Keratinocyte (primary cell): Measurements from ENCODE around the gene HCAR2.
"Not testable (repeated sequence)": the region's sequence is repeated elsewhere in the genome, so short reads cannot be mapped to it uniquely, and the experiment has no call there.

Experiments
- CTCF ChIP-seq, 3 experiments: IDR thresholded peaks in 1 of 3; conservative IDR thresholded peaks in 1 of 3; optimal IDR thresholded peaks in 1 of 3; 2 replicates in 2 of 3; 3 replicates in 1 of 3; pipeline versions ENCODE3 to v1.5.1; 2011; ENCODE audit warnings: low read length in 3 of 3, mild to moderate bottlenecking in 3 of 3, moderate library complexity in 2 of 3, control low read depth in 1 of 3, inconsistent platforms in 1 of 3; ENCODE audit not compliant: insufficient read depth in 2 of 3; ENCODE audit errors: extremely low read depth in 1 of 3
- EZH2 ChIP-seq: IDR thresholded peaks from one replicate; pipeline ENCODE4 v1.6.1; 2012; ENCODE audit warnings: inconsistent platforms, mild to moderate bottlenecking, low read length, moderate library complexity

GRCh38 chr12:122702890-122703611 lies at the start of gene HCAR2:
- not testable (repeated sequence) for TF ChIP-seq CTCF (optimal IDR thresholded peaks at IDR 0.05 in 1 of 3, IDR thresholded peaks at IDR 0.05 in 1 of 3, conservative IDR thresholded peaks at IDR 0.05 in 1 of 3; ENCODE audit: extremely low read depth in 1 of 3, insufficient read depth in 2 of 3, low read length in 3 of 3); EZH2
